Activated gamma-delta T cell treated with anti-CD3 and anti-CD28 coated beads, Interleukin-2, amount 50 U/mL, for 16 hours (primary cell): ENCODE data around the gene RIN3.
A peak's percentile ranks its signal among the peaks of the same experiment; 100 is the strongest.

ENCODE experiments used
- DNase-seq: peaks from one replicate; pipeline ENCODE4 v3.0.0-alpha.2; 2020; ENCODE audit warnings: low read depth

RIN3 gene

GRCh38 chr14:92651106-92651757 lies 137.7 kb downstream of the RIN3 start:
- peak; percentile 83 for DNase-seq

- DNase-seq = peak; percentile 22
These were observed 138.3 kb downstream of the RIN3 start for GRCh38 chr14:92651758-92652406.

- DNase-seq = no peak
These were observed 139.0 kb downstream of the RIN3 start for GRCh38 chr14:92652413-92653151.

- no peak for DNase-seq
These were observed 139.6 kb downstream of the RIN3 start for GRCh38 chr14:92653162-92653651.

GRCh38 chr14:92654239-92654901 lies 140.8 kb downstream of the RIN3 start:
- no peak for DNase-seq

GRCh38 chr14:92655419-92656201 lies 142.0 kb downstream of the RIN3 start:
- no peak for DNase-seq

- no peak for DNase-seq
These were observed 142.9 kb downstream of the RIN3 start for GRCh38 chr14:92656306-92657081.

GRCh38 chr14:92657457-92658142 lies 144.0 kb downstream of the RIN3 start:
- DNase-seq = no peak

GRCh38 chr14:92658160-92658559 lies 144.6 kb downstream of the RIN3 start:
- DNase-seq = no peak

GRCh38 chr14:92658684-92659083 lies 145.1 kb downstream of the RIN3 start:
- DNase-seq = no peak

GRCh38 chr14:92659765-92660561 lies 146.4 kb downstream of the RIN3 start:
- no peak for DNase-seq

- DNase-seq = no peak
These were observed 147.0 kb downstream of the RIN3 start for GRCh38 chr14:92660571-92660970.

- no peak for DNase-seq
These were observed 149.5 kb downstream of the RIN3 start for GRCh38 chr14:92663049-92663448.

GRCh38 chr14:92665661-92666110 lies 152.1 kb downstream of the RIN3 start:
- DNase-seq = no peak

GRCh38 chr14:92666251-92666650 lies 152.7 kb downstream of the RIN3 start:
- DNase-seq = no peak

GRCh38 chr14:92668276-92668973 lies 154.8 kb downstream of the RIN3 start:
- no peak for DNase-seq

GRCh38 chr14:92670160-92670559 lies 156.6 kb downstream of the RIN3 start:
- no peak for DNase-seq

GRCh38 chr14:92670643-92671366 lies 157.2 kb downstream of the RIN3 start:
- no peak for DNase-seq
